GM12878 (cell line): ENCODE results near the gene DDC. TPM values are rescaled to one million over a fixed set of nuclear protein-coding genes. Genes with fewer than 3 reads are reported as not detected.

Experiments used
- ATAC-seq: fragments of 200-7000 bp; cut with Tn5 transposase; 3 replicates; pipeline ENCODE4 v1.9.1; 2020; ENCODE audit warnings: mild to moderate bottlenecking, moderate library complexity
- BruUV-seq: library from RNA; stranded (reverse); fragments of 400-500 nt; replicated peaks from 2 replicates; lab custom pipeline; 2021; lab: Mats Ljungman, UMichigan
- CTCF ChIA-PET: fragments of 300-600 bp; sonication (Branson Sonifier 250); formaldehyde crosslinking; extraction: SDS; loops from one replicate; lab custom pipeline; 2021; ENCODE audit warnings: inconsistent platforms; lab: Yijun Ruan, JAX
- POLR2A ChIA-PET: fragments of 350-600 bp; formaldehyde crosslinking; extraction: SDS; loops from one replicate; lab custom pipeline; 2021; ENCODE audit warnings: inconsistent platforms; lab: Charles Lee
- RAD21 ChIA-PET: fragments of 300-600 bp; sonication (Branson Sonifier 250); formaldehyde crosslinking; loops from one replicate; lab custom pipeline; 2023; ENCODE audit warnings: antibody characterized with exemption; ENCODE audit not compliant: unreplicated experiment; lab: Charles Lee
- SMC1A ChIA-PET: fragments of 300-600 bp; sonication (Branson Sonifier 250); formaldehyde crosslinking; loops from one replicate; lab custom pipeline; 2023; ENCODE audit not compliant: unreplicated experiment, uncharacterized antibody; lab: Charles Lee
- DNase-seq: peaks from one replicate; pipeline ENCODE4 v3.0.0-alpha.2; 2011; ENCODE audit warnings: low read depth, low spot score
- FAIRE-seq: peaks from 3 replicates; lab custom pipeline; 2011; peaks lifted over from hg19 to GRCh38; lab: Jason Lieb, UNC
- H2AFZ ChIP-seq: 2 replicates; pipeline ENCODE4 v1.6.0; 2011; ENCODE audit warnings: low read depth, low read length, control low read depth; ENCODE audit not compliant: control insufficient read depth
- H3K27ac ChIP-seq: 2 replicates; pipeline ENCODE4 v1.5.1; 2011; ENCODE audit warnings: control low read depth; ENCODE audit not compliant: control insufficient read depth, insufficient read depth
- H3K27me3 ChIP-seq, 2 experiments: replicated peaks in 1 of 2; 2 replicates each; pipeline versions ENCODE4 v1.6.0 to v1.6.1; 2011; ENCODE audit warnings: low read length in 1 of 2; ENCODE audit not compliant: control insufficient read depth in 2 of 2, insufficient read depth in 2 of 2
- H3K36me3 ChIP-seq, 2 experiments: 2 replicates each; pipeline ENCODE4 v1.5.1; 2011; ENCODE audit warnings: low read length in 1 of 2; ENCODE audit not compliant: control insufficient read depth in 2 of 2, insufficient read depth in 2 of 2
- H3K4me1 ChIP-seq: 2 replicates; pipeline ENCODE4 v1.6.1; 2011; ENCODE audit warnings: mild to moderate bottlenecking, low read length, moderate library complexity, mixed read lengths; ENCODE audit not compliant: control insufficient read depth, insufficient read depth
- H3K4me2 ChIP-seq: 2 replicates; pipeline ENCODE4 v1.6.0; 2011; ENCODE audit warnings: control low read depth; ENCODE audit not compliant: control insufficient read depth, insufficient read depth
- H3K4me3 ChIP-seq: fragments of 200-600 bp; sonication (generic); 2 replicates; pipeline ENCODE4 v1.5.1; 2016
- H3K79me2 ChIP-seq: 2 replicates; pipeline ENCODE4 v1.6.0; 2011; ENCODE audit warnings: low read length; ENCODE audit not compliant: control insufficient read depth, insufficient read depth
- H3K9ac ChIP-seq: 2 replicates; pipeline ENCODE4 v1.8.0; 2011; ENCODE audit warnings: low read length, control low read depth, mixed read lengths; ENCODE audit not compliant: control insufficient read depth, insufficient read depth
- H3K9me3 ChIP-seq: replicated peaks from 3 replicates; pipeline ENCODE4 v1.5.1; 2011; ENCODE audit warnings: mild to moderate bottlenecking, low read length; ENCODE audit not compliant: control insufficient read depth, insufficient read depth
- H4K20me1 ChIP-seq: 2 replicates; pipeline ENCODE4 v1.6.0; 2011; ENCODE audit not compliant: control insufficient read depth, insufficient read depth
- CBFB ChIP-seq: IDR thresholded peaks from 2 replicates; pipeline ENCODE4 v1.6.1; 2016; ENCODE audit warnings: antibody characterized with exemption, low read depth
- CEBPB ChIP-seq, 2 experiments: fragments of 150-350 bp in 1 of 2; IDR thresholded peaks; 2 replicates each; pipeline ENCODE4 v1.6.1; 2012 to 2014; ENCODE audit warnings: low read depth in 2 of 2, low read length in 2 of 2, borderline replicate concordance in 1 of 2, inconsistent platforms in 1 of 2
- DPF2 ChIP-seq: fragments of 450-650 bp; IDR thresholded peaks from 2 replicates; pipeline ENCODE4 v1.6.1; 2017; ENCODE audit warnings: mild to moderate bottlenecking
- IRF5 ChIP-seq: fragments of 450-650 bp; IDR thresholded peaks from 2 replicates; pipeline ENCODE4 v1.6.1; 2017; ENCODE audit warnings: borderline replicate concordance
- KDM1A ChIP-seq: fragments of 200-600 bp; sonication (generic); IDR thresholded peaks from 2 replicates; pipeline ENCODE4 v1.6.1; 2016; ENCODE audit warnings: borderline replicate concordance
- MTA3 ChIP-seq: IDR thresholded peaks from 2 replicates; pipeline ENCODE4 v1.6.1; 2012; ENCODE audit warnings: low read length, inconsistent platforms, borderline replicate concordance
- PKNOX1 ChIP-seq: fragments of 450-650 bp; IDR thresholded peaks from 2 replicates; pipeline ENCODE4 v1.6.1; 2016; ENCODE audit warnings: mild to moderate bottlenecking
- POU2F2 ChIP-seq: IDR thresholded peaks from 3 replicates; pipeline ENCODE4 v1.6.1; 2011; ENCODE audit warnings: low read depth, mild to moderate bottlenecking, low read length, borderline replicate concordance
- RUNX3 ChIP-seq: IDR thresholded peaks from 2 replicates; pipeline ENCODE4 v1.6.1; 2012; ENCODE audit warnings: low read length, inconsistent platforms
- SP1 ChIP-seq: IDR thresholded peaks from one replicate; pipeline ENCODE4 v1.6.1; 2011; ENCODE audit warnings: low read depth, low read length
- SREBF1 ChIP-seq: IDR thresholded peaks from 2 replicates; pipeline ENCODE4 v1.6.1; 2012; ENCODE audit warnings: mild to moderate bottlenecking, low read length
- TBL1XR1 ChIP-seq: IDR thresholded peaks from 2 replicates; pipeline ENCODE4 v1.6.1; 2012; ENCODE audit warnings: low read depth, low read length, improper control_type of control experiment
- YBX1 ChIP-seq: fragments of 450-650 bp; IDR thresholded peaks from 2 replicates; pipeline ENCODE4 v1.6.1; 2016; ENCODE audit warnings: antibody characterized with exemption
- ZBTB11 ChIP-seq: fragments of 450-650 bp; formaldehyde crosslinking; IDR thresholded peaks from 2 replicates; pipeline ENCODE4 v1.5.0; 2022; ENCODE audit warnings: mild to moderate bottlenecking, missing genetic modification characterization
- ZNF24 ChIP-seq: fragments of 450-650 bp; IDR thresholded peaks from 2 replicates; pipeline ENCODE4 v1.6.1; 2017; ENCODE audit warnings: antibody characterized with exemption, mild to moderate bottlenecking
- ZSCAN29 ChIP-seq: fragments of 450-650 bp; IDR thresholded peaks from 2 replicates; pipeline ENCODE4 v1.6.1; 2017; ENCODE audit warnings: mild to moderate bottlenecking, moderate library complexity
- WGBS: methylation state at CpG from one replicate; pipeline ENCODE4 v1.1.6; 2016; ENCODE audit warnings: low lambda C conversion rate; ENCODE audit not compliant: insufficient replicate concordance, insufficient coverage; ENCODE audit errors: missing lambda C conversion rate; 5-methylcytosine and 5-hydroxymethylcytosine counted together
- in situ Hi-C: fragments of 300-500 bp; cut with MboI; formaldehyde crosslinking; loops from 9 replicates; pipeline ENCODE4 v1.14.3; 2018; ENCODE audit warnings: mixed read lengths
- intact Hi-C: fragments of 100-400 bp; cut with micrococcal nuclease; formaldehyde crosslinking; loops from one replicate; pipeline ENCODE4 v1.14.2; 2022; ENCODE audit not compliant: unreplicated experiment
- polyA plus RNA-seq, 11 experiments: library from polyadenylated mRNA; depleted of rRNA in 4 of 11; unstranded in 6 of 11; stranded (reverse) in 5 of 11; fragments of >200 nt; fragmentation: Nextera tagmentation in 4 of 11; fragmentation: Illumina TruSeq in 1 of 11; extraction: Ambion mirVana in 4 of 11; extraction: Trizol in 1 of 11; gene quantifications; 1 replicate in 1 of 11; 2 replicates in 10 of 11; pipeline versions ENCODE4 v1.2.1 to v1.2.3, GENCODE V29; 2011 to 2016; ENCODE audit warnings: inconsistent platforms in 2 of 11, missing spikeins in 2 of 11, low read depth in 1 of 11
- total RNA-seq, 4 experiments: library from RNA; depleted of rRNA in 3 of 4; stranded (reverse); fragments of >200 nt in 3 of 4; fragmentation: Illumina TruSeq in 1 of 4; extraction: Trizol in 1 of 4; gene quantifications; 2 replicates each; pipeline versions ENCODE4 v1.2.1 to v1.2.3, GENCODE V29; 2013 to 2021

DDC gene
- total and polyA plus RNA-seq, 10 of the 15 experiments (the other 5 are each of a cell fraction or from before 2014, with no cell fraction given): not detected

GRCh38 chr7:50538478-50538877, 26.7 kb downstream of the DDC start:
- ChIA-PET CTCF (no interaction called here), POLR2A (no interaction called here), SMC1A (no interaction called here), RAD21 (no interaction called here)
- intact Hi-C loops (no loop called here), in situ Hi-C loops (no loop called here)
- DNase-seq: no peak
- H3K4me3 ChIP-seq: no peak overlapping the region
- H3K9me3 ChIP-seq: no peaks in the 10 kb centered on the region
- FAIRE-seq: no peak
- no TSS peak for BruUV-seq
- H3K27me3 ChIP-seq: no peaks in the 10 kb centered on the region; a peak in 1 of 4 replicates
- H2AFZ ChIP-seq: no peak overlapping the region
- H3K4me1 ChIP-seq: no peaks in the 10 kb centered on the region
- no peak overlapping the region for H3K4me2 ChIP-seq
- H4K20me1 ChIP-seq: no peaks in the 10 kb centered on the region
- no peak for ATAC-seq
- no peaks in the 10 kb centered on the region for H3K79me2 ChIP-seq
- H3K9ac ChIP-seq: no peak overlapping the region
- WGBS: 43% methylated on average over 4 of the region's 4 CpGs
- no peak overlapping the region for H3K27ac ChIP-seq
- H3K36me3 ChIP-seq: no peaks in the 10 kb centered on the region
- TF ChIP-seq SP1: no peak
- TF ChIP-seq MTA3: no peak
- TF ChIP-seq IRF5: no peak
- no peak for TF ChIP-seq ZSCAN29
- no peak for TF ChIP-seq TBL1XR1
- no peak for TF ChIP-seq YBX1
- no peak for TF ChIP-seq ZBTB11 (CRISPR knock-in tag)
- TF ChIP-seq RUNX3: no peak
- TF ChIP-seq ZNF24: no peak
- TF ChIP-seq KDM1A: no peak
- TF ChIP-seq POU2F2: no peak
- TF ChIP-seq SREBF1: no peak
- TF ChIP-seq CEBPB (IDR thresholded peaks at IDR 0.05; ENCODE audit: borderline replicate concordance in 1 of 2, low read depth in 2 of 2, low read length in 2 of 2): no peak
- TF ChIP-seq PKNOX1: no peak
- TF ChIP-seq DPF2: no peak
- no peak for TF ChIP-seq CBFB
- TF ChIP-seq, all 136 proteins: peak for 0
